ENCODE measurements around the gene KIZ.

GRCh38 chr20:21234806-21235483 lies 109.1 kb downstream of the KIZ start:
- TF ChIP-seq EZH2 (IDR thresholded peaks at IDR 0.05; ENCODE audit: borderline replicate concordance) (no peak), CTCF (IDR thresholded peaks at IDR 0.05; ENCODE audit: poor library complexity) (no peak)
